ENCODE results near the gene RAPGEF1.

DNA sequence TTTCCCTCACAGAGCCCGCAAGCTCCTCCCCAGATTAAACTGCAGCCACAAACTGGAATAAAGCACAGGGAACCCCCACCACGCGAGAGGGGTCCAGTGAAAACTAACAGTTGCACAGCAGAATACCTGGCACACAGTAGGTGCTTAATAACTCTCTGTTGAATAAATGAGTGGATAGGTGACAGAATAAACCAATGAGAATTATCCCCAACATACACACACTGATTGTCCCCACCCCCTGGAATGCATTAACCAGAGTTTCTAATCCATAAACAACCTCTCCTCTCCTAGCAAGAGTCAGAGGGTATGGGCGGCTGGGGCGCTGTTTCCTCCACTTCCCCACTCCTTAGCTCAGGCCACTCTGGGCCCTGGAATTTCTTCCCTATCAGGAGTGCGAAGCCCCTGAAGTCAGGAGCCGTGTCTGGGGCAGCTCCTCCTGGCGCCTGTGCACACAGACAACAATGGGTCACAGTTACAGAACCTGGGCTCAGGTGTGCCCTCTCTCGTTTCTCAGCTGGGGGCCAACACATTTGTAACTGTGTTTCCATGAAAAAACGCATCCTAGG, 27.6 kb downstream of the RAPGEF1 start:
- TF ChIP-seq CTCF (conservative IDR thresholded peaks at IDR 0.05; ENCODE audit: low read depth in 2 of 2): no peak; a peak in 1 of 4 replicates
- TF ChIP-seq EZH2phosphoT487 (IDR thresholded peaks at IDR 0.05; ENCODE audit: unreplicated experiment): no peak
- no peak for TF ChIP-seq EZH2 (IDR thresholded peaks at IDR 0.05; ENCODE audit: low read depth, unreplicated experiment)
- TF ChIP-seq, protein P1, sequence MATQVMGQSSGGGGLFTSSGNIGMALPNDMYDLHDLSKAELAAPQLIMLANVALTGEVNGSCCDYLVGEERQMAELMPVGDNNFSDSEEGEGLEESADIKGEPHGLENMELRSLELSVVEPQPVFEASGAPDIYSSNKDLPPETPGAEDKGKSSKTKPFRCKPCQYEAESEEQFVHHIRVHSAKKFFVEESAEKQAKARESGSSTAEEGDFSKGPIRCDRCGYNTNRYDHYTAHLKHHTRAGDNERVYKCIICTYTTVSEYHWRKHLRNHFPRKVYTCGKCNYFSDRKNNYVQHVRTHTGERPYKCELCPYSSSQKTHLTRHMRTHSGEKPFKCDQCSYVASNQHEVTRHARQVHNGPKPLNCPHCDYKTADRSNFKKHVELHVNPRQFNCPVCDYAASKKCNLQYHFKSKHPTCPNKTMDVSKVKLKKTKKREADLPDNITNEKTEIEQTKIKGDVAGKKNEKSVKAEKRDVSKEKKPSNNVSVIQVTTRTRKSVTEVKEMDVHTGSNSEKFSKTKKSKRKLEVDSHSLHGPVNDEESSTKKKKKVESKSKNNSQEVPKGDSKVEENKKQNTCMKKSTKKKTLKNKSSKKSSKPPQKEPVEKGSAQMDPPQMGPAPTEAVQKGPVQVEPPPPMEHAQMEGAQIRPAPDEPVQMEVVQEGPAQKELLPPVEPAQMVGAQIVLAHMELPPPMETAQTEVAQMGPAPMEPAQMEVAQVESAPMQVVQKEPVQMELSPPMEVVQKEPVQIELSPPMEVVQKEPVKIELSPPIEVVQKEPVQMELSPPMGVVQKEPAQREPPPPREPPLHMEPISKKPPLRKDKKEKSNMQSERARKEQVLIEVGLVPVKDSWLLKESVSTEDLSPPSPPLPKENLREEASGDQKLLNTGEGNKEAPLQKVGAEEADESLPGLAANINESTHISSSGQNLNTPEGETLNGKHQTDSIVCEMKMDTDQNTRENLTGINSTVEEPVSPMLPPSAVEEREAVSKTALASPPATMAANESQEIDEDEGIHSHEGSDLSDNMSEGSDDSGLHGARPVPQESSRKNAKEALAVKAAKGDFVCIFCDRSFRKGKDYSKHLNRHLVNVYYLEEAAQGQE (IDR thresholded peaks at IDR 0.05; ENCODE audit: unreplicated experiment): no peak
- no peak for TF ChIP-seq ETS1 (IDR thresholded peaks at IDR 0.05)
- TF ChIP-seq JUNB (IDR thresholded peaks at IDR 0.05; ENCODE audit: unreplicated experiment): no peak
- no peak for TF ChIP-seq POLR2AphosphoS5 (IDR thresholded peaks at IDR 0.05; ENCODE audit: low read depth)
- TF ChIP-seq NANOG (IDR thresholded peaks at IDR 0.05; ENCODE audit: borderline replicate concordance): no peak
- TF ChIP-seq CREB1 (CRISPR knock-in tag; IDR thresholded peaks at IDR 0.05; ENCODE audit: low read depth): no peak
- TF ChIP-seq ZNF331 (CRISPR knock-in tag; IDR thresholded peaks at IDR 0.05; ENCODE audit: low read depth): no peak
- no peak for TF ChIP-seq ZNF114 (CRISPR knock-in tag; IDR thresholded peaks at IDR 0.05)
